Endothelial cell of umbilical vein (primary cell): ENCODE data around the gene CACNG5. TPM values are rescaled to one million over a fixed set of nuclear protein-coding genes. Genes with fewer than 3 reads are reported as not detected.

Experiments used
- BruUV-seq: library from RNA; stranded (reverse); fragments of 400-500 nt; replicated peaks from 2 replicates; lab custom pipeline; 2021; lab: Mats Ljungman, UMichigan
- CTCF ChIA-PET: fragments of 300-600, 350-600 bp; sonication (Branson Sonifier 250); formaldehyde crosslinking; loops from one replicate; lab custom pipeline; 2021; ENCODE audit warnings: antibody characterized with exemption, inconsistent platforms; lab: Charles Lee
- POLR2A ChIA-PET: fragments of 300-600, 350-600 bp; sonication (Branson Sonifier 250); formaldehyde crosslinking; loops from one replicate; lab custom pipeline; 2021; ENCODE audit warnings: antibody characterized with exemption, inconsistent platforms; lab: Charles Lee
- DNase-seq: peaks from one replicate; pipeline ENCODE4 v3.0.0-alpha.2; 2011; ENCODE audit warnings: low read depth, low spot score
- FAIRE-seq: peaks from 2 replicates; lab custom pipeline; 2011; peaks lifted over from hg19 to GRCh38; lab: Jason Lieb, UNC
- H2AFZ ChIP-seq: 2 replicates; pipeline ENCODE4 v1.6.0; 2012; ENCODE audit warnings: low read depth, low read length, control low read depth, inconsistent platforms
- H3K27ac ChIP-seq: 2 replicates; pipeline ENCODE4 v1.5.1; 2011; ENCODE audit warnings: low read depth, mild to moderate bottlenecking, control low read depth, low read length, moderate library complexity; ENCODE audit not compliant: insufficient read depth
- H3K27me3 ChIP-seq, 2 experiments: 2 replicates each; pipeline versions ENCODE4 v1.6.0 to v1.6.1; 2011; ENCODE audit warnings: low read length in 2 of 2, mixed read lengths in 1 of 2; ENCODE audit not compliant: control insufficient read depth in 2 of 2, insufficient read depth in 2 of 2
- H3K36me3 ChIP-seq, 2 experiments: 2 replicates in 1 of 2; 3 replicates in 1 of 2; pipeline ENCODE4 v1.5.1; 2011; ENCODE audit warnings: low read length in 2 of 2, mild to moderate bottlenecking in 1 of 2, moderate library complexity in 1 of 2; ENCODE audit not compliant: control insufficient read depth in 2 of 2, insufficient read depth in 2 of 2; ENCODE audit errors: extremely low read depth in 1 of 2
- H3K4me1 ChIP-seq: 3 replicates; pipeline ENCODE4 v1.5.1; 2011; ENCODE audit warnings: mild to moderate bottlenecking, low read length; ENCODE audit not compliant: control insufficient read depth, insufficient read depth; ENCODE audit errors: extremely low read depth
- H3K4me2 ChIP-seq: 2 replicates; pipeline ENCODE4 v1.6.1; 2011; ENCODE audit warnings: low read length, control low read depth, mixed read lengths; ENCODE audit not compliant: insufficient read depth
- H3K4me3 ChIP-seq, 3 experiments: fragments of 200-600 bp in 1 of 3; sonication (generic), shearing (Covaris generic) in 1 of 3; replicated peaks in 1 of 3; 2 replicates each; pipeline ENCODE4 v1.5.1; 2011 to 2016; ENCODE audit warnings: control low read depth in 3 of 3, low read length in 3 of 3, mild to moderate bottlenecking in 2 of 3, inconsistent platforms in 1 of 3, low read depth in 1 of 3, moderate library complexity in 1 of 3; ENCODE audit not compliant: insufficient read depth in 1 of 3
- H3K79me2 ChIP-seq: 2 replicates; pipeline ENCODE4 v1.6.0; 2012; ENCODE audit warnings: low read length, inconsistent platforms; ENCODE audit not compliant: control insufficient read depth, insufficient read depth
- H3K9ac ChIP-seq: replicated peaks from 2 replicates; pipeline ENCODE3; 2011; ENCODE audit warnings: low read length, control low read depth; ENCODE audit not compliant: insufficient read depth; ENCODE audit errors: extremely low read depth
- H3K9me1 ChIP-seq: replicated peaks from 3 replicates; pipeline ENCODE4 v1.6.0; 2011; ENCODE audit warnings: mild to moderate bottlenecking, low read length; ENCODE audit not compliant: control insufficient read depth, insufficient read depth; ENCODE audit errors: extremely low read depth
- H3K9me3 ChIP-seq: replicated peaks from 2 replicates; pipeline ENCODE4 v1.5.1; 2012; ENCODE audit warnings: low read length, inconsistent platforms; ENCODE audit not compliant: control insufficient read depth, insufficient read depth
- H4K20me1 ChIP-seq: replicated peaks from 2 replicates; pipeline ENCODE3; 2011; ENCODE audit warnings: mild to moderate bottlenecking, low read length; ENCODE audit not compliant: control insufficient read depth, insufficient read depth; ENCODE audit errors: extremely low read depth
- EZH2 ChIP-seq: IDR thresholded peaks from 2 replicates; pipeline ENCODE4 v1.6.1; 2012; ENCODE audit warnings: borderline replicate concordance, low read depth, mild to moderate bottlenecking, moderate library complexity, low read length, inconsistent platforms; ENCODE audit not compliant: severe bottlenecking
- FOS ChIP-seq: IDR thresholded peaks from 2 replicates; pipeline ENCODE4 v1.6.1; 2011; ENCODE audit warnings: mild to moderate bottlenecking, low read length, moderate library complexity, borderline replicate concordance; ENCODE audit not compliant: insufficient read depth
- GATA2 ChIP-seq: IDR thresholded peaks from 2 replicates; pipeline ENCODE4 v1.7.0; 2011; ENCODE audit warnings: low read depth, mild to moderate bottlenecking, moderate library complexity, mixed read lengths, low read length; ENCODE audit not compliant: insufficient read length, insufficient read depth
- JUN ChIP-seq: IDR thresholded peaks from 2 replicates; pipeline ENCODE4 v1.6.1; 2011; ENCODE audit warnings: borderline replicate concordance, low read depth; ENCODE audit not compliant: insufficient read length, insufficient read depth
- MYC ChIP-seq: IDR thresholded peaks from one replicate; pipeline ENCODE4 v1.6.1; 2011; ENCODE audit warnings: mild to moderate bottlenecking, low read depth, low read length
- POLR2A ChIP-seq: IDR thresholded peaks from 2 replicates; pipeline ENCODE4 v1.6.1; 2012; ENCODE audit warnings: low read depth, mild to moderate bottlenecking, control low read depth, low read length
- POLR2AphosphoS5 ChIP-seq: IDR thresholded peaks from 2 replicates; pipeline ENCODE4 v1.6.1; 2012; ENCODE audit warnings: low read depth, mild to moderate bottlenecking, control low read depth, low read length, moderate library complexity; ENCODE audit not compliant: insufficient read depth
- dilution Hi-C: fragments of 300-500 bp; cut with MboI; formaldehyde crosslinking; loops from one replicate; pipeline ENCODE4 v1.15.0; 2019; ENCODE audit warnings: low sequenced_read_pairs; ENCODE audit not compliant: extremely low pct_ligation_motif_present
- intact Hi-C: fragments of 100-400 bp; cut with micrococcal nuclease; formaldehyde crosslinking; loops from one replicate; pipeline ENCODE4 v1.10.0; 2022
- polyA plus RNA-seq, 4 experiments: library from polyadenylated mRNA; depleted of rRNA in 3 of 4; stranded (reverse) in 3 of 4; unstranded in 1 of 4; fragments of >200 nt; gene quantifications; 2 replicates each; pipeline versions ENCODE4 v1.2.1 to v1.2.3, GENCODE V29; 2011 to 2012; ENCODE audit warnings: missing spikeins in 1 of 4
- total RNA-seq: library from RNA; stranded (reverse); gene quantifications from 2 replicates; pipeline ENCODE4 v1.2.3, GENCODE V29; 2021
- TF ChIP-seq, protein P1 (sequence below): IDR thresholded peaks from 2 replicates; pipeline ENCODE4 v1.6.1; 2011; ENCODE audit not compliant: insufficient read depth, insufficient read length
- TF ChIP-seq, protein P2 (sequence below), 2 donors: IDR thresholded peaks; 1 replicate in 1 of 2; 2 replicates in 1 of 2; pipeline ENCODE4 v1.5.1; 2011; ENCODE audit warnings: low read length in 2 of 2, mild to moderate bottlenecking in 2 of 2, moderate library complexity in 2 of 2, control low read depth in 1 of 2, inconsistent platforms in 1 of 2, low read depth in 1 of 2; ENCODE audit not compliant: insufficient read depth in 1 of 2; ENCODE audit errors: extremely low read depth in 1 of 2

The CACNG5 gene
- total and polyA plus RNA-seq, 2 donors (not counting 3 experiments of a cell fraction or from before 2014, with no cell fraction given): not detected

DNA sequence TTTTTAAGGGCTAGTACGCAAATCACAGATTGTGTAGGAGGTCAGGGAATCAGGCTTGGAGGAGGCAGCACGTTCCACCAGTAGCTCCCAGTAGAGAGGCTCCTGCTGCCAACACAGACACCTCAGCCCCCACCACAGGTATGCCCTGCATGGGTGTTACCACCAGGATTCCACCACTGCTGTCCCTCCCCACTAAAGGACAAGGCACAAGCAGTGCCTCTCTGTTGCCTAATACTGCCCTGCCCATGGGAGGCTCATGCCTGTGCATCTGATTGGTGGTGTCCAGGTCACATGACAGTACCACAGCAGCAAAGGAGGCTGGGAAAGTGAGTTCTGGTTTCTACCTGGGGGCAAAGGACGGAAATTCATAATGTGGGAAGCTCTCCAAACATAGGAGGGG lies 96.0 kb downstream of the CACNG5 start:
- no peaks in the 10 kb centered on the region for H3K4me1 ChIP-seq
- H3K4me3 ChIP-seq: no peak overlapping the region
- no peaks in the 10 kb centered on the region for H3K9me3 ChIP-seq
- H4K20me1 ChIP-seq: no peaks in the 10 kb centered on the region
- TF ChIP-seq JUN: no peak
- no peak for TF ChIP-seq EZH2
- TF ChIP-seq GATA2: no peak
- TF ChIP-seq, protein P1, sequence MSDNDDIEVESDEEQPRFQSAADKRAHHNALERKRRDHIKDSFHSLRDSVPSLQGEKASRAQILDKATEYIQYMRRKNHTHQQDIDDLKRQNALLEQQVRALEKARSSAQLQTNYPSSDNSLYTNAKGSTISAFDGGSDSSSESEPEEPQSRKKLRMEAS: no peak
- TF ChIP-seq POLR2AphosphoS5: no peak
- no peak for TF ChIP-seq MYC
- no peak for TF ChIP-seq POLR2A
- TF ChIP-seq, protein P2, sequence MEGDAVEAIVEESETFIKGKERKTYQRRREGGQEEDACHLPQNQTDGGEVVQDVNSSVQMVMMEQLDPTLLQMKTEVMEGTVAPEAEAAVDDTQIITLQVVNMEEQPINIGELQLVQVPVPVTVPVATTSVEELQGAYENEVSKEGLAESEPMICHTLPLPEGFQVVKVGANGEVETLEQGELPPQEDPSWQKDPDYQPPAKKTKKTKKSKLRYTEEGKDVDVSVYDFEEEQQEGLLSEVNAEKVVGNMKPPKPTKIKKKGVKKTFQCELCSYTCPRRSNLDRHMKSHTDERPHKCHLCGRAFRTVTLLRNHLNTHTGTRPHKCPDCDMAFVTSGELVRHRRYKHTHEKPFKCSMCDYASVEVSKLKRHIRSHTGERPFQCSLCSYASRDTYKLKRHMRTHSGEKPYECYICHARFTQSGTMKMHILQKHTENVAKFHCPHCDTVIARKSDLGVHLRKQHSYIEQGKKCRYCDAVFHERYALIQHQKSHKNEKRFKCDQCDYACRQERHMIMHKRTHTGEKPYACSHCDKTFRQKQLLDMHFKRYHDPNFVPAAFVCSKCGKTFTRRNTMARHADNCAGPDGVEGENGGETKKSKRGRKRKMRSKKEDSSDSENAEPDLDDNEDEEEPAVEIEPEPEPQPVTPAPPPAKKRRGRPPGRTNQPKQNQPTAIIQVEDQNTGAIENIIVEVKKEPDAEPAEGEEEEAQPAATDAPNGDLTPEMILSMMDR (IDR thresholded peaks at IDR 0.05; ENCODE audit: extremely low read depth in 1 of 2, insufficient read depth in 1 of 2, low read depth in 1 of 2, low read length in 2 of 2): no peak
- no peak for TF ChIP-seq FOS
- H3K79me2 ChIP-seq: no peaks in the 10 kb centered on the region
- H3K27me3 ChIP-seq: peaks cover 2 to 9% of the 10 kb centered on the region in 2 experiments
- no peak for FAIRE-seq
- no peak overlapping the region for H3K4me2 ChIP-seq
- H2AFZ ChIP-seq: no peak overlapping the region
- H3K27ac ChIP-seq: no peak overlapping the region
- no peak overlapping the region for H3K9ac ChIP-seq
- dilution Hi-C loops: no loop called here
- H3K36me3 ChIP-seq: no peaks in the 10 kb centered on the region
- intact Hi-C loops: no loop called here
- H3K9me1 ChIP-seq: no peaks in the 10 kb centered on the region
- BruUV-seq: no TSS peak
- no peak for DNase-seq
- ChIA-PET POLR2A (no interaction called here), CTCF (interaction anchor here (1.0 kb wide), 1 partner anchor 10 kb away, joined by 4 read pairs; no protein-coding TSS in a partner anchor)
